Osteoblast (primary cell): ENCODE measurements around the gene PDGFD. TPM values are rescaled to one million over a fixed set of nuclear protein-coding genes. Genes with fewer than 3 reads are reported as not detected.
A peak's percentile ranks its signal among the peaks of the same experiment; 100 is the strongest.

Source experiments
- DNase-seq: peaks from one replicate; pipeline ENCODE4 v3.0.0; 2011; ENCODE audit warnings: low spot score, mixed read lengths; ENCODE audit not compliant: insufficient read length; ENCODE audit errors: missing footprints
- H2AFZ ChIP-seq: 2 replicates; pipeline ENCODE4 v1.6.0; 2011; ENCODE audit warnings: mild to moderate bottlenecking, low read length
- H3K27ac ChIP-seq: 2 replicates; pipeline ENCODE4 v1.5.1; 2011; ENCODE audit warnings: mild to moderate bottlenecking, low read depth, low read length, moderate library complexity
- H3K27me3 ChIP-seq: 2 replicates; pipeline ENCODE4 v1.6.0; 2012; ENCODE audit warnings: mild to moderate bottlenecking, control low read depth, inconsistent platforms, low read length, moderate library complexity; ENCODE audit not compliant: insufficient read depth
- H3K36me3 ChIP-seq: 2 replicates; pipeline ENCODE4 v1.5.1; 2011; ENCODE audit warnings: mild to moderate bottlenecking, low read length, control low read depth, moderate library complexity; ENCODE audit not compliant: insufficient read depth
- H3K4me1 ChIP-seq: 2 replicates; pipeline ENCODE4 v1.5.1; 2011; ENCODE audit warnings: mild to moderate bottlenecking, low read length, control low read depth, moderate library complexity; ENCODE audit not compliant: insufficient read depth
- H3K4me2 ChIP-seq: 2 replicates; pipeline ENCODE4 v1.6.0; 2011; ENCODE audit warnings: mild to moderate bottlenecking, low read length; ENCODE audit not compliant: insufficient read depth
- H3K4me3 ChIP-seq: fragments of 200-600 bp; sonication (generic); 3 replicates; pipeline ENCODE4 v1.5.1; 2012; ENCODE audit warnings: mild to moderate bottlenecking, low read length, inconsistent platforms; ENCODE audit not compliant: insufficient read depth
- H3K79me2 ChIP-seq: 2 replicates; pipeline ENCODE4 v1.6.0; 2012; ENCODE audit warnings: mild to moderate bottlenecking, low read length, control low read depth, inconsistent platforms; ENCODE audit not compliant: insufficient read depth
- H3K9me3 ChIP-seq: 2 replicates; pipeline ENCODE4 v1.5.1; 2011; ENCODE audit warnings: low read depth, low read length, control low read depth
- H4K20me1 ChIP-seq: 2 replicates; pipeline ENCODE4 v1.6.0; 2012; ENCODE audit warnings: mild to moderate bottlenecking, low read length, control low read depth; ENCODE audit not compliant: insufficient read depth
- total RNA-seq: library from RNA; depleted of rRNA; stranded (reverse); fragments of >200 nt; gene quantifications from 2 replicates; pipeline ENCODE4 v1.2.3, GENCODE V29; 2012
- TF ChIP-seq, protein P1 (sequence below): IDR thresholded peaks from 2 replicates; pipeline ENCODE4 v1.5.1; 2011; ENCODE audit warnings: mild to moderate bottlenecking, low read depth, low read length, moderate library complexity; ENCODE audit errors: extremely low read depth

Gene PDGFD
- total RNA-seq, 1 donor, result 4.7 TPM

DNA sequence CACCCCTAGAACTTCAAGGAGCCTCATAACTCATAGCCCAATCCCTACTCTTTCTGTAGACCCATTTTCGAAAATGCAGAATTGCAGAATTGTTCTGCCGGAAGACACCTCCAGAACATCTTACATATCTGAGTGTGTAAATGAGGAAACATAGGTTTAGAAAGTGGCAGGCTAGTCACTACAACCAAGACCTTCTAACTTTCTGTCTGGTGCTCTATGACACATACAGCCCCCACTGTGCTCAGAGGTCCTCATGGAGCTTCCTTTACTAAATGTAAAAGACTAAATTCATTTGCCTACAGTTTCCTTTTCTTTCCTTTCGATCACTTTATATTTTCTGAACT lies 259.7 kb downstream of the PDGFD start:
- Histone ChIP-seq H3K9me3 (no peaks in the 10 kb centered on the region), H3K4me1 (peaks cover 3% of the 10 kb centered on the region), H3K27ac (no peak overlapping the region), H3K4me3 (no peak overlapping the region), H4K20me1 (no peaks in the 10 kb centered on the region), H2AFZ (no peak overlapping the region), H3K4me2 (no peak overlapping the region), H3K79me2 (no peaks in the 10 kb centered on the region), H3K27me3 (no peaks in the 10 kb centered on the region), H3K36me3 (no peaks in the 10 kb centered on the region)
- DNase-seq, result peak; percentile 31
- TF ChIP-seq, protein P1, sequence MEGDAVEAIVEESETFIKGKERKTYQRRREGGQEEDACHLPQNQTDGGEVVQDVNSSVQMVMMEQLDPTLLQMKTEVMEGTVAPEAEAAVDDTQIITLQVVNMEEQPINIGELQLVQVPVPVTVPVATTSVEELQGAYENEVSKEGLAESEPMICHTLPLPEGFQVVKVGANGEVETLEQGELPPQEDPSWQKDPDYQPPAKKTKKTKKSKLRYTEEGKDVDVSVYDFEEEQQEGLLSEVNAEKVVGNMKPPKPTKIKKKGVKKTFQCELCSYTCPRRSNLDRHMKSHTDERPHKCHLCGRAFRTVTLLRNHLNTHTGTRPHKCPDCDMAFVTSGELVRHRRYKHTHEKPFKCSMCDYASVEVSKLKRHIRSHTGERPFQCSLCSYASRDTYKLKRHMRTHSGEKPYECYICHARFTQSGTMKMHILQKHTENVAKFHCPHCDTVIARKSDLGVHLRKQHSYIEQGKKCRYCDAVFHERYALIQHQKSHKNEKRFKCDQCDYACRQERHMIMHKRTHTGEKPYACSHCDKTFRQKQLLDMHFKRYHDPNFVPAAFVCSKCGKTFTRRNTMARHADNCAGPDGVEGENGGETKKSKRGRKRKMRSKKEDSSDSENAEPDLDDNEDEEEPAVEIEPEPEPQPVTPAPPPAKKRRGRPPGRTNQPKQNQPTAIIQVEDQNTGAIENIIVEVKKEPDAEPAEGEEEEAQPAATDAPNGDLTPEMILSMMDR, result no peak

DNA sequence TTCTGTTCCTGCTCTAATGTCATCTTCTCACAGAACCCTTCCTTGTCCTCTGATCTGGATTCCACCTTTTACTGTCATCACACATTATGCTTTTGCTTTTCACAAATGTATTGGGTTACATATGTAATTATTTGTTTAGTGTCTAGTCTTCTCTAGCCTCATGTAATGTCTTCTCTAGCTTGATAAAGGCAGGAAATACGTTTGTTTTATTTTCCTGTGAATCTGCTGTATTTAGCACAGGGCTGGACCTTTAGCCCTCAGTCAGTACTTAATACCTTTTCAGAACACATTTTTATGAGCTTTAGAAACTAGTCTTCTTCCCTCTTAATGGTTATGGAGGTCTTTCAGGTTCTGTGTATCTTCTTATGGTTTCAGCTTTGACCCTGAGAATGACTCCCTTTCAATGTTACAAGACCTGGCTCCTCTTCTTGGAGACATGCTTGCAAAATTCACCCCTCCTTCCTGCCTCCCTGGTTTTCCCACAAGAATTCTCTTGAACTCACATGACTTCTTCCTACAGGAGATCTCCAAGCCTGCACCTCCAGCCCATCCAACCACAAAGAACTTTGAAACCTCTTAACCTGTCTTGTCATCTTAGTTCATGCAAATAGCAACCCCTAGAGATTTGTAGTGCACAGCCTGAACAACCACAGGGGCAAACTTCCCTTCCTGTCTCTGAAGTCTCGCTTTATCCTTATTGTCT lies 260.2 kb downstream of the PDGFD start:
- TF ChIP-seq, protein P1, result no peak
- Histone ChIP-seq H2AFZ (no peak overlapping the region), H3K36me3 (no peaks in the 10 kb centered on the region), H3K27me3 (no peaks in the 10 kb centered on the region), H3K4me1 (peaks cover 3% of the 10 kb centered on the region), H3K9me3 (no peaks in the 10 kb centered on the region), H3K79me2 (no peaks in the 10 kb centered on the region), H3K4me3 (no peak overlapping the region), H4K20me1 (no peaks in the 10 kb centered on the region), H3K27ac (no peak overlapping the region), H3K4me2 (no peak overlapping the region)
- DNase-seq, result no peak

DNA sequence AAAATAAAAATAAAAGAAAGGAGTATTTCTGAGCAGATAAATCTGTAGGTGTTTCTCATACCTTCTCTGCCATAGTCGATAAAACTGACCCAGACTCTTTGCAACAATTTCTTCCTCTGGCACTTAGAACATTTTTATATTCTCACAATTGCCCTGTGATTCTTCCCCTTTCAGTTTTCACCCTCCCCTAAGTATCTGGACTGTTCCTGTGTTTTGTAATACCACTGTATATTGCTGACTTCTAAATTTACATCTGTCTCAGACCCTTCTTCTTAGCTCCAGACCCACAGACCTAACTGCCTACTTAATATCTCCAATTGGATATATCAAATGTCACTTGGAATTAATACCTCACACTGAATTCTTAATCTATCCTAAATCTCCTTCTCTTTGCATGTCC lies 261.0 kb downstream of the PDGFD start:
- Histone ChIP-seq H4K20me1 (no peaks in the 10 kb centered on the region), H3K36me3 (no peaks in the 10 kb centered on the region), H2AFZ (no peak overlapping the region), H3K4me3 (no peak overlapping the region), H3K27me3 (no peaks in the 10 kb centered on the region), H3K79me2 (no peaks in the 10 kb centered on the region), H3K27ac (no peak overlapping the region), H3K4me1 (peaks cover 3% of the 10 kb centered on the region), H3K4me2 (no peak overlapping the region), H3K9me3 (no peaks in the 10 kb centered on the region)
- TF ChIP-seq, protein P1, result no peak
- DNase-seq, result no peak

DNA sequence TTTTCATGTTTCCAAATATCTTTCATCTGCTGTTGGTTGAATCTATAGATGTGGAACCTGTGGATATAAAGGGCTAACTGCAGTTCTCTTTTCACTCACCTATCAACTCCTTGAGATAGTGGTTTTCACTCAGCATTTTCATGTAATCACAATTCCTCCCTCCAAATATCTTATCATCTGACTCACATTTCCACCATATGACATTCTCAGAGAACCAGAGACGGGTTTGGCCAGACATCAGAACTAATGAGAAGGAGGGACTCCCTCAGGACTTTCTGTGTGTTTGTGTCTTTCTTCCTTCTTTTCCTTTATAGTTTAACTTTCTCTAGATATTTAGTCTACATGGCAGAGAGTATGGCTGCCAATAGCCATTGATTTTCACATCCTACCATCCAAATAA lies 262.3 kb downstream of the PDGFD start:
- Histone ChIP-seq H2AFZ (no peak overlapping the region), H3K4me2 (no peak overlapping the region), H3K27me3 (no peaks in the 10 kb centered on the region), H3K4me1 (no peaks in the 10 kb centered on the region), H3K36me3 (no peaks in the 10 kb centered on the region), H3K4me3 (no peak overlapping the region), H3K79me2 (no peaks in the 10 kb centered on the region), H4K20me1 (no peaks in the 10 kb centered on the region), H3K27ac (no peak overlapping the region), H3K9me3 (no peaks in the 10 kb centered on the region)
- TF ChIP-seq, protein P1, result no peak
- no peak for DNase-seq
